OCI-LY1 (cell line): ENCODE results near the gene UROD.

Experiments
- EZH2 ChIP-seq: fragments of 200-600 bp; sonication (generic), shearing (Covaris generic); IDR thresholded peaks from 2 replicates; pipeline ENCODE4 v1.8.0; 2017; ENCODE audit warnings: borderline replicate concordance, mixed run types, mild to moderate bottlenecking, antibody characterized with exemption, low read length, moderate library complexity, mixed read lengths
- TF ChIP-seq, protein P1 (sequence below): fragments of 200-600 bp; sonication (generic), shearing (Covaris generic); IDR thresholded peaks from 2 replicates; pipeline ENCODE4 v1.5.1; 2017; ENCODE audit warnings: mild to moderate bottlenecking, antibody characterized with exemption, low read length, moderate library complexity, mixed read lengths

GRCh38 chr1:45003741-45004140 lies 8.3 kb upstream of the UROD start:
- TF ChIP-seq, protein P1, sequence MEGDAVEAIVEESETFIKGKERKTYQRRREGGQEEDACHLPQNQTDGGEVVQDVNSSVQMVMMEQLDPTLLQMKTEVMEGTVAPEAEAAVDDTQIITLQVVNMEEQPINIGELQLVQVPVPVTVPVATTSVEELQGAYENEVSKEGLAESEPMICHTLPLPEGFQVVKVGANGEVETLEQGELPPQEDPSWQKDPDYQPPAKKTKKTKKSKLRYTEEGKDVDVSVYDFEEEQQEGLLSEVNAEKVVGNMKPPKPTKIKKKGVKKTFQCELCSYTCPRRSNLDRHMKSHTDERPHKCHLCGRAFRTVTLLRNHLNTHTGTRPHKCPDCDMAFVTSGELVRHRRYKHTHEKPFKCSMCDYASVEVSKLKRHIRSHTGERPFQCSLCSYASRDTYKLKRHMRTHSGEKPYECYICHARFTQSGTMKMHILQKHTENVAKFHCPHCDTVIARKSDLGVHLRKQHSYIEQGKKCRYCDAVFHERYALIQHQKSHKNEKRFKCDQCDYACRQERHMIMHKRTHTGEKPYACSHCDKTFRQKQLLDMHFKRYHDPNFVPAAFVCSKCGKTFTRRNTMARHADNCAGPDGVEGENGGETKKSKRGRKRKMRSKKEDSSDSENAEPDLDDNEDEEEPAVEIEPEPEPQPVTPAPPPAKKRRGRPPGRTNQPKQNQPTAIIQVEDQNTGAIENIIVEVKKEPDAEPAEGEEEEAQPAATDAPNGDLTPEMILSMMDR: no peak
- TF ChIP-seq EZH2: no peak
